Liver (tissue), 3 donors: Measurements from ENCODE around the gene USH1G.

Experiments
- CTCF ChIP-seq: fragments of 150-350 bp; IDR thresholded peaks from 2 replicates; pipeline ENCODE4 v1.5.1; 2017; ENCODE audit warnings: improper control_type of control experiment, low read depth, low read length; ENCODE audit not compliant: missing input control
- MAX ChIP-seq: IDR thresholded peaks from 2 replicates; pipeline ENCODE4 v1.6.1; 2016; ENCODE audit warnings: antibody characterized with exemption
- RXRA ChIP-seq, 2 donors: IDR thresholded peaks; 2 replicates each; pipeline ENCODE4 v1.6.1; 2017 to 2018; ENCODE audit warnings: antibody characterized with exemption in 2 of 2, mild to moderate bottlenecking in 1 of 2
- donor health status: healthy.
- donor health status: healthy.

GRCh38 chr17:74903671-74904070 is 19.4 kb downstream of the USH1G start:
- no peak for TF ChIP-seq CTCF
- no peak for TF ChIP-seq MAX
- no peak for TF ChIP-seq RXRA (IDR thresholded peaks at IDR 0.05)
